Ovary (tissue), 3 donors: ENCODE measurements around the gene TSPAN4.

Source experiments
- CTCF ChIP-seq, 3 donors: fragments of 450-650 bp in 2 of 3; fragments of 200-600 bp in 1 of 3; IDR thresholded peaks; one replicate each; pipeline versions ENCODE4 v1.5.1 to v1.8.0; 2016 to 2022; ENCODE audit warnings: antibody characterized with exemption in 3 of 3, mild to moderate bottlenecking in 1 of 3
- POLR2A ChIP-seq: fragments of 450-650 bp; IDR thresholded peaks from one replicate; pipeline ENCODE4 v1.6.1; 2017; ENCODE audit warnings: antibody characterized with exemption, mild to moderate bottlenecking, moderate library complexity
- donor health status: DM: no; HTN: no; CAD: no.

DNA sequence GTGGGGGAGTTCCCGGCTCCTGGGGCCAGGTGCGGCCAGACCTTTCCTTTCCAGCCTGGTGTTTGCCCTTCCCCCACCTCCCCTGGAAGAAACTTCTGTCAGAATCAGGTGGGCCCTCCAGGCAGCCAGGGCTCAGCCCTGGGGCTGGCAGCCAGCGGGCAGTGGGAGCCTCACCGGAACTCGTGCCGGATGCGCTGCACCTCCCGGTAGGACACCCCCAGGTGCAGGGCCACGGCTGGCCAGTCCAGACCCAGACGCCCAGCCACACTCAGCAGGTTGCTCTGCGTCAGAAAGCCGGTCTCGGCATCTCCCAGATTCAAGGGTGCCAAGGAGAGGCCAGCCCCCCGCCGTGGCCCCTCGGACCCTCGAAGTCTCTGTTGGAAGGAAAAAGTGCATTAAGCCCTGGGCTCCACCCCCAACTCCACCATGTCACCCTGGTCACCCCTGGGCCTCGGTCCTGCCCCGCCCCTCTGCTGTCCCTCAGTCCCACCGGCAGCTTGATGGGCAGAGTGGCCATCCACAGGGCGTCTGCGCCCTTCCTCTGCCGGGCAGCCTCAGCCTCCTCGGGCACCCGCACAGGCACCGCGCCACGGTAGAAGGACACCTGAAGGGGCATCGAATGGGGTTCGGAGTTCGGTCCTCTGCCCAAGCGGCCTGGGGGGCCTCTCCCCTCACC, 42.9 kb upstream of the TSPAN4 start:
- TF ChIP-seq CTCF (IDR thresholded peaks at IDR 0.05) (no peak), POLR2A (no peak)
